ENCODE measurements around the gene GRHPR. TPM values are rescaled to one million over a fixed set of nuclear protein-coding genes. Genes with fewer than 3 reads are reported as not detected.

Gene GRHPR
- total and polyA plus RNA-seq, 4 donors = 125 to 524 (median 294) TPM

GRCh38 chr9:37433867-37434371 is 11.4 kb downstream of the GRHPR start:
- Histone ChIP-seq H3K9ac (ENCODE audit: low read depth in 1 of 2, low read length in 2 of 2) (no peak overlapping the region), H3K27ac (ENCODE audit: low read depth in 1 of 2, low read length in 2 of 2) (no peak overlapping the region), H3K36me3 (ENCODE audit: control insufficient read depth in 4 of 4, insufficient read depth in 3 of 4, low read depth in 1 of 4, low read length in 3 of 4) (peaks cover 18 to 65% (median 53%) of the 10 kb centered on the region in 4 donors), H3K4me1 (ENCODE audit: control insufficient read depth in 4 of 4, insufficient read depth in 4 of 4, low read length in 3 of 4) (peaks cover 9 to 79% (median 66%) of the 10 kb centered on the region in 4 donors), H3K4me3 (ENCODE audit: low read depth in 1 of 3, low read length in 3 of 3) (no peak overlapping the region), H3K27me3 (ENCODE audit: control insufficient read depth in 4 of 4, insufficient read depth in 4 of 4, low read length in 3 of 4) (no peaks in the 10 kb centered on the region), H3K9me3 (ENCODE audit: control insufficient read depth in 4 of 4, low read length in 3 of 4) (no peaks in the 10 kb centered on the region)
- 67% methylated on average over 7 of the region's 7 CpGs for WGBS
- DNase-seq (ENCODE audit: low spot score) = no peak
- TF ChIP-seq MAX (IDR thresholded peaks at IDR 0.05) (no peak), FOXA2 (IDR thresholded peaks at IDR 0.05) (no peak), SP1 (IDR thresholded peaks at IDR 0.05) (peak; percentile 12), FOXA1 (IDR thresholded peaks at IDR 0.05) (no peak), RXRA (IDR thresholded peaks at IDR 0.05) (peak in 1 of 2 donors; percentile 40), EGR1 (IDR thresholded peaks at IDR 0.05; ENCODE audit: low read depth in 2 of 2) (no peak), JUND (IDR thresholded peaks at IDR 0.05) (no peak), ZBTB33 (IDR thresholded peaks at IDR 0.05) (no peak), NR2F2 (IDR thresholded peaks at IDR 0.05) (peak; percentile 93)
- TF ChIP-seq, protein P1, sequence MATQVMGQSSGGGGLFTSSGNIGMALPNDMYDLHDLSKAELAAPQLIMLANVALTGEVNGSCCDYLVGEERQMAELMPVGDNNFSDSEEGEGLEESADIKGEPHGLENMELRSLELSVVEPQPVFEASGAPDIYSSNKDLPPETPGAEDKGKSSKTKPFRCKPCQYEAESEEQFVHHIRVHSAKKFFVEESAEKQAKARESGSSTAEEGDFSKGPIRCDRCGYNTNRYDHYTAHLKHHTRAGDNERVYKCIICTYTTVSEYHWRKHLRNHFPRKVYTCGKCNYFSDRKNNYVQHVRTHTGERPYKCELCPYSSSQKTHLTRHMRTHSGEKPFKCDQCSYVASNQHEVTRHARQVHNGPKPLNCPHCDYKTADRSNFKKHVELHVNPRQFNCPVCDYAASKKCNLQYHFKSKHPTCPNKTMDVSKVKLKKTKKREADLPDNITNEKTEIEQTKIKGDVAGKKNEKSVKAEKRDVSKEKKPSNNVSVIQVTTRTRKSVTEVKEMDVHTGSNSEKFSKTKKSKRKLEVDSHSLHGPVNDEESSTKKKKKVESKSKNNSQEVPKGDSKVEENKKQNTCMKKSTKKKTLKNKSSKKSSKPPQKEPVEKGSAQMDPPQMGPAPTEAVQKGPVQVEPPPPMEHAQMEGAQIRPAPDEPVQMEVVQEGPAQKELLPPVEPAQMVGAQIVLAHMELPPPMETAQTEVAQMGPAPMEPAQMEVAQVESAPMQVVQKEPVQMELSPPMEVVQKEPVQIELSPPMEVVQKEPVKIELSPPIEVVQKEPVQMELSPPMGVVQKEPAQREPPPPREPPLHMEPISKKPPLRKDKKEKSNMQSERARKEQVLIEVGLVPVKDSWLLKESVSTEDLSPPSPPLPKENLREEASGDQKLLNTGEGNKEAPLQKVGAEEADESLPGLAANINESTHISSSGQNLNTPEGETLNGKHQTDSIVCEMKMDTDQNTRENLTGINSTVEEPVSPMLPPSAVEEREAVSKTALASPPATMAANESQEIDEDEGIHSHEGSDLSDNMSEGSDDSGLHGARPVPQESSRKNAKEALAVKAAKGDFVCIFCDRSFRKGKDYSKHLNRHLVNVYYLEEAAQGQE (IDR thresholded peaks at IDR 0.05) = no peak

DNA sequence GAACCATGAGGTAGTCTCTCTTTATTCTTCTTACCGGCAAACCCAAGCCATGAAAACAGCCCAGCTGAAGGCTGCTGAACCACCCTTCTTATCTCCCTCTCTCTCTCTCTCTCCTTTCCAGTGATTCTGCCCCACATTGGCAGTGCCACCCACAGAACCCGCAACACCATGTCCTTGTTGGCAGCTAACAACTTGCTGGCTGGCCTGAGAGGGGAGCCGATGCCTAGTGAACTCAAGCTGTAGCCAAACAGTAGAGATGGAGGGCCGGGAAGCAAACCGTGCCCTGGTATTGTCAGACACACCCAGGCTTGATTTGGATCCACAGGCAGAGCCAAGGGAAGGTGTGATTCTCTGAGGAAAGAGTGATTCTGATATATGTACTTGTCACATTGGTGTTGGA is 14.0 kb downstream of the GRHPR start:
- Histone ChIP-seq H3K9ac (ENCODE audit: low read depth in 1 of 2, low read length in 2 of 2) (no peak overlapping the region), H3K4me1 (ENCODE audit: control insufficient read depth in 4 of 4, insufficient read depth in 4 of 4, low read length in 3 of 4) (peaks cover 2 to 53% (median 43%) of the 10 kb centered on the region in 4 donors), H3K27ac (ENCODE audit: low read depth in 1 of 2, low read length in 2 of 2) (no peak overlapping the region), H3K9me3 (ENCODE audit: control insufficient read depth in 4 of 4, low read length in 3 of 4) (no peaks in the 10 kb centered on the region), H3K27me3 (ENCODE audit: control insufficient read depth in 4 of 4, insufficient read depth in 4 of 4, low read length in 3 of 4) (no peaks in the 10 kb centered on the region), H3K36me3 (ENCODE audit: control insufficient read depth in 4 of 4, insufficient read depth in 3 of 4, low read depth in 1 of 4, low read length in 3 of 4) (peaks cover 10 to 78% (median 59%) of the 10 kb centered on the region in 4 donors), H3K4me3 (ENCODE audit: low read depth in 1 of 3, low read length in 3 of 3) (no peak overlapping the region)
- WGBS = 50% methylated on average over 5 of the region's 5 CpGs
- DNase-seq (ENCODE audit: low spot score) = no peak
- TF ChIP-seq FOXA1 (IDR thresholded peaks at IDR 0.05) (no peak), ATF3 (IDR thresholded peaks at IDR 0.05) (no peak), RXRA (IDR thresholded peaks at IDR 0.05) (no peak), EGR1 (IDR thresholded peaks at IDR 0.05; ENCODE audit: low read depth in 2 of 2) (no peak), HNF4G (IDR thresholded peaks at IDR 0.05) (no peak), HNF4A (conservative IDR thresholded peaks at IDR 0.05) (no peak), JUND (IDR thresholded peaks at IDR 0.05) (no peak), YY1 (IDR thresholded peaks at IDR 0.05) (no peak), FOXA2 (IDR thresholded peaks at IDR 0.05) (no peak), NR2F2 (IDR thresholded peaks at IDR 0.05) (no peak), MAX (IDR thresholded peaks at IDR 0.05) (no peak), SP1 (IDR thresholded peaks at IDR 0.05) (no peak), RAD21 (IDR thresholded peaks at IDR 0.05) (no peak), GABPA (IDR thresholded peaks at IDR 0.05 in 1 of 2, conservative IDR thresholded peaks at IDR 0.05 in 1 of 2) (no peak)
- TF ChIP-seq, protein P1 (IDR thresholded peaks at IDR 0.05) = no peak

Measured in liver (tissue), 9 donors.